Endothelial cell of umbilical vein (primary cell): ENCODE measurements around the gene KCNQ1OT1.

Source experiments
- JUN ChIP-seq: IDR thresholded peaks from 2 replicates; pipeline ENCODE4 v1.6.1; 2011; ENCODE audit warnings: borderline replicate concordance, low read depth; ENCODE audit not compliant: insufficient read length, insufficient read depth
- MYC ChIP-seq: IDR thresholded peaks from one replicate; pipeline ENCODE4 v1.6.1; 2011; ENCODE audit warnings: mild to moderate bottlenecking, low read depth, low read length
- POLR2A ChIP-seq: IDR thresholded peaks from 2 replicates; pipeline ENCODE4 v1.6.1; 2012; ENCODE audit warnings: low read depth, mild to moderate bottlenecking, control low read depth, low read length
- TF ChIP-seq, protein P1 (sequence below), 2 donors: IDR thresholded peaks; 1 replicate in 1 of 2; 2 replicates in 1 of 2; pipeline ENCODE4 v1.5.1; 2011; ENCODE audit warnings: low read length in 2 of 2, mild to moderate bottlenecking in 2 of 2, moderate library complexity in 2 of 2, control low read depth in 1 of 2, inconsistent platforms in 1 of 2, low read depth in 1 of 2; ENCODE audit not compliant: insufficient read depth in 1 of 2; ENCODE audit errors: extremely low read depth in 1 of 2

DNA sequence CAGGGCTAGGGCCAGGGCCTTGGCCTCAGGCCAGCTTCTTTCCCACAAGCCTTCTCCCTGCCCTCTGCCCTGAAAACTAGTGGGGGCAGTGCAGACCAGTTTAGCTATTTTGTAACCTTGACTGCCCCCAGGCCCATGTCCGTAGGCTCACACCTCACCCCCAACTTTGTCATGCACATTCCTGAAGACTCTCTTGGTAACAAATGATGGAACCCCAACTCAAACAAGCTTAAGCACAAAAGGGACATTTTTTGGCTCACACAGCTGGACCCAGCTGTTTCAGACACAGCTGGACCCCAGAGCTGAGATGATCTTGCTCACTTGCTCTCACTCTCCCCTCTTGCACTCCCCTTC, 46.6 kb downstream of the KCNQ1OT1 start:
- TF ChIP-seq POLR2A (no peak), MYC (no peak), JUN (no peak)
- TF ChIP-seq, protein P1, sequence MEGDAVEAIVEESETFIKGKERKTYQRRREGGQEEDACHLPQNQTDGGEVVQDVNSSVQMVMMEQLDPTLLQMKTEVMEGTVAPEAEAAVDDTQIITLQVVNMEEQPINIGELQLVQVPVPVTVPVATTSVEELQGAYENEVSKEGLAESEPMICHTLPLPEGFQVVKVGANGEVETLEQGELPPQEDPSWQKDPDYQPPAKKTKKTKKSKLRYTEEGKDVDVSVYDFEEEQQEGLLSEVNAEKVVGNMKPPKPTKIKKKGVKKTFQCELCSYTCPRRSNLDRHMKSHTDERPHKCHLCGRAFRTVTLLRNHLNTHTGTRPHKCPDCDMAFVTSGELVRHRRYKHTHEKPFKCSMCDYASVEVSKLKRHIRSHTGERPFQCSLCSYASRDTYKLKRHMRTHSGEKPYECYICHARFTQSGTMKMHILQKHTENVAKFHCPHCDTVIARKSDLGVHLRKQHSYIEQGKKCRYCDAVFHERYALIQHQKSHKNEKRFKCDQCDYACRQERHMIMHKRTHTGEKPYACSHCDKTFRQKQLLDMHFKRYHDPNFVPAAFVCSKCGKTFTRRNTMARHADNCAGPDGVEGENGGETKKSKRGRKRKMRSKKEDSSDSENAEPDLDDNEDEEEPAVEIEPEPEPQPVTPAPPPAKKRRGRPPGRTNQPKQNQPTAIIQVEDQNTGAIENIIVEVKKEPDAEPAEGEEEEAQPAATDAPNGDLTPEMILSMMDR (IDR thresholded peaks at IDR 0.05; ENCODE audit: extremely low read depth in 1 of 2, insufficient read depth in 1 of 2, low read depth in 1 of 2, low read length in 2 of 2), result no peak
